ENCODE results near the gene NEUROD2. TPM values are rescaled to one million over a fixed set of nuclear protein-coding genes. Genes with fewer than 3 reads are reported as not detected.

NEUROD2 gene
- total RNA-seq, 1 experiment from 2014 or later: not detected

- H3K4me1 ChIP-seq (ENCODE audit: control insufficient read depth, insufficient read depth, low read length): no peaks in the 10 kb centered on the region
- DNase-seq (ENCODE audit: low read depth, low spot score) (no peak), ATAC-seq (no peak)
- no peak overlapping the region for H3K27ac ChIP-seq (ENCODE audit: low read length)
- BruUV-seq (replicated peaks): no TSS peak
- H3K4me3 ChIP-seq (ENCODE audit: low read depth in 2 of 2, low read length in 2 of 2): no peak overlapping the region
- TF ChIP-seq TCF7L2 (IDR thresholded peaks at IDR 0.05; ENCODE audit: low read depth, low read length) (no peak), POLR2AphosphoS5 (IDR thresholded peaks at IDR 0.05; ENCODE audit: low read depth, low read length) (no peak), SIN3A (IDR thresholded peaks at IDR 0.05; ENCODE audit: borderline replicate concordance, insufficient read depth, low read depth, low read length) (no peak), CTCF (IDR thresholded peaks at IDR 0.05) (no peak), REST (IDR thresholded peaks at IDR 0.05; ENCODE audit: insufficient read depth in 1 of 2, low read depth in 2 of 2, low read length in 1 of 2) (no peak)
- in situ Hi-C loops (cut with HindIII; ENCODE audit: low pct_unique_long_range_greater_than_20kb, low sequenced_read_pairs) (no loop called here), intact Hi-C loops (cut with micrococcal nuclease; ENCODE audit: unreplicated experiment) (no loop called here)
- POLR2A ChIA-PET: no interaction called here
- no peaks in the 10 kb centered on the region for H3K9me3 ChIP-seq (ENCODE audit: control insufficient read depth, insufficient read depth, low read depth, low read length)
- H3K36me3 ChIP-seq (ENCODE audit: control insufficient read depth, insufficient read depth, low read length): no peaks in the 10 kb centered on the region
- H3K27me3 ChIP-seq (ENCODE audit: control insufficient read depth, insufficient read depth, low read length): no peaks in the 10 kb centered on the region
- CTCF ChIA-PET: no interaction called here
Measured at GRCh38 chr17:39566094-39566850, 41.4 kb downstream of the NEUROD2 start.

- ChIA-PET POLR2A (no interaction called here), CTCF (no interaction called here)
- ATAC-seq (no peak), DNase-seq (ENCODE audit: low read depth, low spot score) (no peak)
- TF ChIP-seq REST (IDR thresholded peaks at IDR 0.05; ENCODE audit: insufficient read depth in 1 of 2, low read depth in 2 of 2, low read length in 1 of 2): no peak
- TF ChIP-seq SIN3A (IDR thresholded peaks at IDR 0.05; ENCODE audit: borderline replicate concordance, insufficient read depth, low read depth, low read length): no peak
- TF ChIP-seq CTCF (IDR thresholded peaks at IDR 0.05): no peak
- TF ChIP-seq TCF7L2 (IDR thresholded peaks at IDR 0.05; ENCODE audit: low read depth, low read length): no peak
- TF ChIP-seq POLR2AphosphoS5 (IDR thresholded peaks at IDR 0.05; ENCODE audit: low read depth, low read length): no peak
- in situ Hi-C loops (cut with HindIII; ENCODE audit: low pct_unique_long_range_greater_than_20kb, low sequenced_read_pairs) (no loop called here), intact Hi-C loops (cut with micrococcal nuclease; ENCODE audit: unreplicated experiment) (no loop called here)
- Histone ChIP-seq H3K27ac (ENCODE audit: low read length) (no peak overlapping the region), H3K4me3 (ENCODE audit: low read depth in 2 of 2, low read length in 2 of 2) (no peak overlapping the region), H3K4me1 (ENCODE audit: control insufficient read depth, insufficient read depth, low read length) (no peaks in the 10 kb centered on the region), H3K36me3 (ENCODE audit: control insufficient read depth, insufficient read depth, low read length) (no peaks in the 10 kb centered on the region), H3K9me3 (ENCODE audit: control insufficient read depth, insufficient read depth, low read depth, low read length) (no peaks in the 10 kb centered on the region), H3K27me3 (ENCODE audit: control insufficient read depth, insufficient read depth, low read length) (no peaks in the 10 kb centered on the region)
- no TSS peak for BruUV-seq (replicated peaks)
Measured at GRCh38 chr17:39564211-39564848, 43.4 kb downstream of the NEUROD2 start.
